Right atrium auricular region (tissue), 2 donors: ENCODE measurements around the gene C9orf153. TPM values are rescaled to one million over a fixed set of nuclear protein-coding genes. Genes with fewer than 3 reads are reported as not detected.

Experiments
- DNase-seq: peaks from one replicate; pipeline ENCODE4 v3.0.0-alpha.2; 2019; ENCODE audit warnings: low spot score
- H3K27ac ChIP-seq, 2 donors: fragments of 200-600 bp; sonication (generic); 1 replicate in 1 of 2; 2 replicates in 1 of 2; pipeline ENCODE4 v1.5.1; 2016 to 2019
- H3K27me3 ChIP-seq, 2 donors: fragments of 200-600 bp; sonication (generic); one replicate each; pipeline versions ENCODE4 v1.5.1 to v1.6.0; 2017 to 2019
- H3K36me3 ChIP-seq: fragments of 200-600 bp; sonication (generic); one replicate; pipeline ENCODE4 v1.5.1; 2016
- H3K4me1 ChIP-seq, 2 donors: fragments of 200-600 bp; sonication (generic); one replicate each; pipeline versions ENCODE4 v1.5.1 to v1.6.0; 2017 to 2019
- H3K4me3 ChIP-seq, 2 donors: fragments of 200-600 bp; sonication (generic); 1 replicate in 1 of 2; 2 replicates in 1 of 2; pipeline ENCODE4 v1.5.1; 2017 to 2019; ENCODE audit warnings: mild to moderate bottlenecking in 1 of 2, moderate library complexity in 1 of 2
- H3K9me3 ChIP-seq, 2 donors: fragments of 200-600 bp; sonication (generic); one replicate each; pipeline ENCODE4 v1.5.1; 2019
- CTCF ChIP-seq, 2 donors: fragments of 200-600 bp; sonication (generic); IDR thresholded peaks; one replicate each; pipeline ENCODE4 v1.5.1; 2019; ENCODE audit warnings: antibody characterized with exemption in 2 of 2
- total RNA-seq, 2 donors: library from RNA; depleted of rRNA; stranded (reverse); fragments of >200 nt; gene quantifications; one replicate each; pipeline ENCODE4 v1.1.0, GENCODE V29; 2016

The C9orf153 gene
- total RNA-seq, 2 donors from 2014 or later, result 0.28 TPM; not detected in 1

- Histone ChIP-seq H3K4me3 (no peak overlapping the region), H3K4me1 (no peaks in the 10 kb centered on the region), H3K36me3 (no peaks in the 10 kb centered on the region), H3K27me3 (no peaks in the 10 kb centered on the region), H3K9me3 (peaks cover 0 to 13% of the 10 kb centered on the region in 2 donors), H3K27ac (no peak overlapping the region)
- DNase-seq, result no peak
- TF ChIP-seq CTCF (IDR thresholded peaks at IDR 0.05), result no peak
Measured at GRCh38 chr9:86185872-86186271, 73.6 kb downstream of the C9orf153 start.

- no peaks in the 10 kb centered on the region for H3K36me3 ChIP-seq
- H3K27me3 ChIP-seq, result no peaks in the 10 kb centered on the region
- no peak overlapping the region for H3K27ac ChIP-seq
- no peak for TF ChIP-seq CTCF (IDR thresholded peaks at IDR 0.05)
- DNase-seq, result no peak
- H3K4me3 ChIP-seq, result no peak overlapping the region
- H3K4me1 ChIP-seq, result no peaks in the 10 kb centered on the region
- peaks cover 0 to 10% of the 10 kb centered on the region in 2 donors for H3K9me3 ChIP-seq
Measured at GRCh38 chr9:86184138-86184524, 75.3 kb downstream of the C9orf153 start.

- DNase-seq, result no peak
- Histone ChIP-seq H3K36me3 (no peaks in the 10 kb centered on the region), H3K27me3 (no peaks in the 10 kb centered on the region), H3K27ac (no peak overlapping the region), H3K9me3 (peaks cover 0 to 4% of the 10 kb centered on the region in 2 donors), H3K4me1 (no peaks in the 10 kb centered on the region), H3K4me3 (no peak overlapping the region)
- no peak for TF ChIP-seq CTCF (IDR thresholded peaks at IDR 0.05)
Measured at GRCh38 chr9:86183229-86184137, 76.0 kb downstream of the C9orf153 start.

- H3K27ac ChIP-seq, result no peak overlapping the region
- no peaks in the 10 kb centered on the region for H3K4me1 ChIP-seq
- H3K27me3 ChIP-seq, result no peaks in the 10 kb centered on the region
- H3K9me3 ChIP-seq, result no peaks in the 10 kb centered on the region
- H3K4me3 ChIP-seq, result no peak overlapping the region
- no peaks in the 10 kb centered on the region for H3K36me3 ChIP-seq
- no peak for TF ChIP-seq CTCF (IDR thresholded peaks at IDR 0.05)
- no peak for DNase-seq
Measured at GRCh38 chr9:86181379-86182315, 77.8 kb downstream of the C9orf153 start.

GRCh38 chr9:86178503-86178902 lies 81.0 kb downstream of the C9orf153 start:
- no peaks in the 10 kb centered on the region for H3K27me3 ChIP-seq
- H3K36me3 ChIP-seq, result no peaks in the 10 kb centered on the region
- no peaks in the 10 kb centered on the region for H3K4me1 ChIP-seq
- no peak overlapping the region for H3K27ac ChIP-seq
- TF ChIP-seq CTCF (IDR thresholded peaks at IDR 0.05), result no peak
- H3K4me3 ChIP-seq, result no peak overlapping the region
- no peak for DNase-seq
- H3K9me3 ChIP-seq, result no peaks in the 10 kb centered on the region
